Stimulated activated naive CD8-positive, alpha-beta T cell treated with anti-CD3 and anti-CD28 coated beads, Interleukin-15, amount 100 ng/mL, for 72 hours (primary cell): Measurements from ENCODE around the gene ERAP2.

Source experiments
- ATAC-seq: fragments of 150-1000 bp; cut with Tn5 transposase; 2 replicates; pipeline ENCODE4 v1.10.0; 2021; ENCODE audit warnings: mild to moderate bottlenecking, moderate library complexity
- DNase-seq, 2 donors: peaks; one replicate each; pipeline ENCODE4 v3.0.0; 2021 to 2022
- H3K27ac Mint-ChIP-seq, 2 donors: one replicate each; pipeline ENCODE4 v1.8.0; 2022; ENCODE audit warnings: mild to moderate bottlenecking in 2 of 2, mixed read lengths in 2 of 2, moderate library complexity in 2 of 2
- H3K27me3 Mint-ChIP-seq: one replicate; pipeline ENCODE4 v1.8.0; 2022; ENCODE audit warnings: mixed read lengths
- H3K4me1 Mint-ChIP-seq: one replicate; pipeline ENCODE4 v1.8.0; 2022; ENCODE audit warnings: mild to moderate bottlenecking, mixed read lengths
- H3K4me3 Mint-ChIP-seq, 2 donors: one replicate each; pipeline ENCODE4 v1.8.0; 2022; ENCODE audit warnings: mild to moderate bottlenecking in 2 of 2, mixed read lengths in 2 of 2, moderate library complexity in 1 of 2
- H3K9me3 Mint-ChIP-seq, 2 donors: one replicate each; pipeline ENCODE4 v1.8.0; 2022; ENCODE audit warnings: mixed read lengths in 2 of 2

The ERAP2 gene

DNA sequence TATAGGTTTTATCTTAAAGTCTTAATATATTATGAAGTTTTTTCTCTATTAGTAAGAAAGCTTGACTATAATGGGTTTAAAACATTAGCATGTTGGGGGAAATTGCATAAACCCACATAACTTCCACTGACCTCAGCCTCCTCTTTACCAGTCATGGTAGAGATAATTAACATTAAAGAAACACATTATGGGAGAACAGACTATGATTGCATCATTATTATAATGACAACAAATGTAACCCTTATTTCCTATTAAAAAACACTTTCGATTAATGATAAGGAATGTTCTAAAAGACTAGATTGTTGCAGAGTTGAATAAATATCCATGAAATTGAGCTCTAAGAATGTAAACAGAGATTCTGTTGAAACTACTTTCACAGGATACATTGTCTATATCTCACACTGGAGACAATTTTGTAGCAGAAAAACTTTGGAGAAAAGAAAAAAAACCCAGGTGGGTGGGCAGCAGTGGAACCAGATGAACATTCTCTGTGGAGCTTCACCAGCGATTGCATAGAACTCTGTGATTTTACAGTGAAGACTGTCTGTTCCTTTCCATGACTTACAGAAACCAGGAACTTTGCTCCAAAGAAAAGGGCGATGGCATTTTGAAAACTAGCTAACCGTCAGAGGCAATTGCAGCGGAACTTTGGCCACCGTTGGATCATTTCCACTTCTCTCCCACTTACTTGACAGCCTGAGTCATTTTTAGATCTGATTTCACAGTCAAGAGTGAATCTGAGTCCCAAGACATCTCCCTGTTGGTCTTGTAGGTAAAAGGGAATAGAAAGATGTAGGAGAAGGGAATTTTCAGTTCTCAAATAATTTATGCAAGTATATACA lies 21.0 kb upstream of the ERAP2 start:
- no peak overlapping the region for H3K4me3 Mint-ChIP-seq
- H3K4me1 Mint-ChIP-seq: no peaks in the 10 kb centered on the region
- DNase-seq (no peak), ATAC-seq (no peak)
- no peak overlapping the region for H3K27ac Mint-ChIP-seq
- H3K27me3 Mint-ChIP-seq: no peaks in the 10 kb centered on the region
- no peaks in the 10 kb centered on the region for H3K9me3 Mint-ChIP-seq

DNA sequence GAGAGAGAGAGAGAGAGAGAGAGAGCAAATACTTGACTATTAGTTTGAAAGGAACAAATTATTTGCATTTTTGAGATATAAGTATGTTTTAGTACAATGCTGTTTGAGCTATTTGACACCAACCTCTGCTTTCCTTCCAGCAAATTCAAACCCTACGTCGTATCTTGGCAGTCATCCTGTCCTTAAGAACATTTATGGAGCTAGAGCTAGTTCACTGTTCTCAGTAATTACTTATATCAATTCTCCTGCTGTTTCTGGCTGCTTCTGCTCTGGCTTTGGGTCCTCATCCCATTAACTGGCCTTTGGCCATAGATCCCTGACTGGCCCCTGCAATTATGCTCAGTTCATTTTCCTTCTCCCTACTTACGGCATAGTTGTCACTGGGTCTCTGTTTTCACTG lies 19.9 kb upstream of the ERAP2 start:
- Mint-ChIP-seq H3K4me1 (peaks cover 6% of the 10 kb centered on the region), H3K27me3 (no peaks in the 10 kb centered on the region), H3K9me3 (no peaks in the 10 kb centered on the region), H3K4me3 (no peak overlapping the region), H3K27ac (no peak overlapping the region)
- no peak for ATAC-seq
- DNase-seq: no peak

DNA sequence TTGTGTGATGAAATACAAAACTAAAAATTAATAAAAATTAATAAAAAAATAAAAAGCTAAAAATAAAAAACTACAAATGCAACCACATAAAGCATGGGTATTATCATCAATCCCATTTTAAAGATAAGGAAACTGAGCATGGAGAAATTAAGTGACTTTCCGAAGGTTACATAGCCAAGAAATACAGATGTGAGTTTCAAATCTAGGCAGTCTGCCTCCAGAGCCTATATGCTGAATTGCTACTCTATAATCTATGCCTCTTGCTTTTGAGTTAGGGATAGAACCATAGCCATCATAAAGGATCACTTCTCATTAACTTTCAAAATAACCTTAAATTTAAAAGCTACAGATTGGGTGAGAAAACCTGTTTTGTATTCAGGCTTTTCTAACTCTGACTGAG lies 18.8 kb upstream of the ERAP2 start:
- peaks cover 8% of the 10 kb centered on the region for H3K4me1 Mint-ChIP-seq
- no peak overlapping the region for H3K4me3 Mint-ChIP-seq
- no peak overlapping the region for H3K27ac Mint-ChIP-seq
- no peak for DNase-seq
- no peak for ATAC-seq
- H3K9me3 Mint-ChIP-seq: no peaks in the 10 kb centered on the region
- no peaks in the 10 kb centered on the region for H3K27me3 Mint-ChIP-seq

DNA sequence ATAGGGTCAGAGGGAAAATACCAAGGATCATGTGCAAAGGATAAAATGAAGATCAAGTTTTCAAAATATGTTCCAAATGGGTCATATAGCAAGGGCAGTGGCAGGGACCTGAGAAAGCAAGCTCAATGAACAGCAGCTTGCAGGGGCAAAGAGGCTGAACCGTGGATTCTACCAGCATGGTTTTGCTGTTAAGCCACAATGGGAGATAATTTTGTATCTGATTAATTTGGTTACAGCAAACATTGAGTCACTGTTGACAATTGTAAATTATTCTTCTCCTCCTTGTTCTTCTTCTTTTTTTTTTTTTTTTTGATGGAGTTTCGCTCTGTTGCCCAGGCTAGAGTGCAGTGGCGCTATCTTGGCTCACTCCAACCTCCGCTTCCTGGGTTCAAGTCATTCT lies 18.4 kb upstream of the ERAP2 start:
- Mint-ChIP-seq H3K4me3 (no peak overlapping the region), H3K27ac (no peak overlapping the region), H3K27me3 (no peaks in the 10 kb centered on the region), H3K4me1 (peaks cover 13% of the 10 kb centered on the region), H3K9me3 (no peaks in the 10 kb centered on the region)
- no peak for ATAC-seq
- DNase-seq: no peak

DNA sequence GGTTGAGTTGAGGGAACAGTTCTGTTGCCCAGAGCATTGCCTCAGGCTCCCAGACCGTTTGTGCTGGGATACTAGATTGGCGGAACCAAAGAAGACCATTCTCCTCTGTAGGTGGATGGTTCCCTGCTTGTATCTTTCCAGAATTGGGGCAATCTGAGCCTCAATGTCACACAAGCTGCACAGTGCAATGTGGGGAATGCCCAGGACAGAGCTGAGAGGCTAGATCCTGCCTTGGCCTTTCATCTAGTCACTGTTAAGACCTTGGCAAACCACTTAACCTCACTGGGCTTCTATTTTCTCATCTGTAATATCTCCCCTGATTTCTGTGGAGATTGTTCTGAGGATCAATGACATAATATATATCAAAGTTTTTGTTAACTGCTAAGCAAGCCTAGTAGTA lies 16.9 kb upstream of the ERAP2 start:
- H3K27me3 Mint-ChIP-seq: no peaks in the 10 kb centered on the region
- no peaks in the 10 kb centered on the region for H3K9me3 Mint-ChIP-seq
- ATAC-seq: no peak

DNA sequence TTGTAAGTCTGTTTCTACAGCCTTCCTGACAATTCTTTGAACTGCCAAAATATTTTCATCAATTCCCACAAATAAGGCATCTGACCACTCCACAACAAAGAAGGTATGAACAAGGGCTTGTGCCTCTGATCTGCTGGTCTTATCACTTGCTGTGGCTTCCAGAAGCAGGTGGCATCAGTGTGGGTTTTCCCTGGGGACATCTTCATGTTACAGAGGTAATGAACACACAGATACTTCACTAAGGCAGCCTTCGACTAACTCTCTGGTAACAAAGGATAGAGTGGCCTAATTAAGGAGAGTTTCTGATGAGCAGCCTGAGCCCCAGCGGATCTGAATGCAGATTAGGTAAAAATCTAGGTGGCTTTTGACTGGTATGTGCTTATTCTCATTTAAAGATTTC lies 15.2 kb upstream of the ERAP2 start:
- no peak for ATAC-seq
- Mint-ChIP-seq H3K9me3 (no peaks in the 10 kb centered on the region), H3K27me3 (peaks cover 7% of the 10 kb centered on the region), H3K4me3 (no peak overlapping the region), H3K4me1 (peaks cover 27% of the 10 kb centered on the region), H3K27ac (no peak overlapping the region)
- DNase-seq: no peak

More for the DNA sequence above, 16.9 kb upstream of the ERAP2 start:
- peaks cover 27% of the 10 kb centered on the region for H3K4me1 Mint-ChIP-seq
- no peak overlapping the region for H3K27ac Mint-ChIP-seq
- no peak overlapping the region for H3K4me3 Mint-ChIP-seq
- DNase-seq: no peak

DNA sequence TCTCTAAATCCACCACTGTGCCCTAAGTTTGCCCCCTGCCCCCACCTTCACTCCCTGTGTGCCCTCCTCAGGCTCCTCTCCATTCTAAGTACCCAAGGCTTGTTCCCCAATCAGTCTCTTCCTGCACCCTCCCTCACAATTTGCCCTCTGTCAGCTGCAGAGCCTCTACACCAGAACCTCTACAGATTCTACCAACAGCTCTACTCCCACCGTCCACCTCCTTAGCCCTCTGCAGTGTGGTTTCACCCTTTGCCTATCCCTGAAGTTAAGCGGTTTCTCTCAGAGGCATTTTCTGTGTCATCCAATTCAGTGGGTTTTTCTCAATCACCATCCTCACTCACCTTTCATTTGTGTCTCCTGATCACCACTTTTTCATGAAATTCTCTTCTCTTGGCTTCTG lies 13.2 kb upstream of the ERAP2 start:
- Mint-ChIP-seq H3K27ac (no peak overlapping the region), H3K9me3 (no peaks in the 10 kb centered on the region), H3K4me1 (peaks cover 27% of the 10 kb centered on the region), H3K4me3 (no peak overlapping the region), H3K27me3 (peaks cover 7% of the 10 kb centered on the region)
- DNase-seq: no peak
- no peak for ATAC-seq

DNA sequence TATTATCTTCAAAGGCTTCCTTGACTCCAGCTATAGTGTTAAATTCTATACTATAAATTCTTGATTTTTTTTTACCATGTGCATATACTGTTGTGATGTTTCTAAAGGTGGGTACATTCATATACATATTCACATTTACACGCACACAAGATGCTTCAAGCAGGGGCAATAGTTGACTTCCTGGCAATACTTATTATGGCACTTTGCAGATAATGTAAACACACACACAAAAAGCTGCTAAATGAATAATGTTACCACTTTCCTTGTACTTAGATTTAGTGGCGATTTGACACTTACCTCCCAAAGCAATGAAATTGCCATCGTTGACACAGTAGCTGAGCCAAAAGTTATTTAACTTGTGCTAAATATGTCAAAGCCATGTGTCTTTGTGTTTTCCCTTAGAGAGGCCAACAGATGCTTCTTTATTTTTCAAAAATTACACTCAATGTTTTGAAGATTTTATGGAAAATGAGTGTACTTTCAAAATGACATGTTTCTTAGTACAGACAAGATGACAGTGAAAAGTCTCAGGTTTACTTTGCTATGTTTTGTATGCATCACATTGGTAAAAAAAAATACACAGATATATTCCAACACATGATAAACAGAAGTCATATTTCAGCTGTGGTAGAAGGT lies 12.2 kb upstream of the ERAP2 start:
- no peak overlapping the region for H3K4me3 Mint-ChIP-seq
- DNase-seq (no peak), ATAC-seq (no peak)
- peaks cover 7% of the 10 kb centered on the region for H3K27me3 Mint-ChIP-seq
- H3K4me1 Mint-ChIP-seq: peaks cover 32% of the 10 kb centered on the region
- peak overlapping the region in 1 of 2 donors; percentile 70 for H3K27ac Mint-ChIP-seq
- no peaks in the 10 kb centered on the region for H3K9me3 Mint-ChIP-seq

DNA sequence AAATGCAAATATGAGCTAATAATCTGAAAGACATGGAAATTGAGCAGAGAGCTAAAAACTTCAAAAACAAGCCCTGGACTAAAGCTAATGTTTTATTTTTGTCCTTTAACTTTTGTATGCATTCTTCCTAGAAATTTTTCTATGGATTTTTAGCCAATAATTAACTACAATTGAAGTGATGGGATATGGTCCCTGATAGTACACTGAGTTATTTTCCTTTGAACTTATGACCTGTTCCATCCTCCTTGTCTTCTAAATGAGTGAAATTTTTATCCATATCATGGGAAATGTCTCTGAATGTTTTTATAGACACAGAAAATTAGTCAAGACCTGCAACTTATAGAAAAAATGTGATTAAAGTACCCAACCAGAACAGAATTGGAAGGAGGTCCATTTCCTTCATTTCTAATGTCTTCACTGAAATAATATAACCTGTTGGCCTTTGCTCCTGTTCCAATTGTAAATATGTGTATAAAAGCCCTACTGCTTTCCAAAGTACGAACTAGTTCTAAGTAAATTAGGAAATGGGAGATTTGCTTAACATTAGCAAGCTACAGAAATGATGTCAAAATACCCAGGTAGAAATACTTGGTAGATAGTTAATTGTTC lies 11.3 kb upstream of the ERAP2 start:
- no peak for DNase-seq
- no peak overlapping the region for H3K27ac Mint-ChIP-seq
- peaks cover 7% of the 10 kb centered on the region for H3K27me3 Mint-ChIP-seq
- no peak for ATAC-seq
- H3K9me3 Mint-ChIP-seq: no peaks in the 10 kb centered on the region
- no peak overlapping the region for H3K4me3 Mint-ChIP-seq
- H3K4me1 Mint-ChIP-seq: peaks cover 42% of the 10 kb centered on the region

DNA sequence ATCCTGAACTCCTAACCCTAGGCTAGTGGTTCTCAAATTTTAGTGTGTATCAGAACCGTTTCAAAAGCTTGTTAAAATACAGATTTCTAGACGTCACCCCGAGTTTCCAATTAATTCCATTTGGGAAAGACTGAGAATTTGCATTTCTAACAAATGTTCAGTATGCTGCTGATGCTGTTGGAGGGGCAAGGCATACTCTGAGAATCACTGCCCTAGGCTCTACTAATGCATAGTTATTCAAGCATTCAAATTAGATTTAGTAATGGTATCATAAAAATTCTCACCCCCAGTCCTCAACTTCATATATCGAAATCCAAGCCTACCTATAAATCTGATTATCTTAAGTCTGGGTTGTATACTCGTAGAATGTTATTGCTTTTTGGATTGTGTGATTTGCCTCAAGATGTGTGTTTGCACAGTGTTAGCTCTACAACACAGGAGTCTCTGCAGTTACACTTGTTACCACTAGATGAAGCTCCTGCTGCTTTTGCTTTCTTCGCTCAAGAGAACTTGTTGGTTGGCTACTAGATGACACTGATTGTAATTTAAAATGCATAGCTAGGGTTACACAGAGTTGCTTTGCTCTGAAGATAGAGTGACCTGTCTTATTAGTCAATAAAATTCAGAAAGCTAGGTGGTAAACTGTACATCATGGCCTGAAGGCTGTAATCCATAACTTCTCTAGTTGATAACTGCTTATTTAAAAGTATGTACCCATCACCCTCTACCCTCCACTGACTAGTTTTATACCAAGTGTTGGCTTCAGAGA lies 7.5 kb upstream of the ERAP2 start:
- Mint-ChIP-seq H3K27me3 (peaks cover 7% of the 10 kb centered on the region), H3K27ac (no peak overlapping the region), H3K4me1 (peaks cover 54% of the 10 kb centered on the region), H3K9me3 (no peaks in the 10 kb centered on the region), H3K4me3 (peak overlapping the region in 1 of 2 donors; percentile 66)
- ATAC-seq: peak; percentile 86
- DNase-seq: no peak

DNA sequence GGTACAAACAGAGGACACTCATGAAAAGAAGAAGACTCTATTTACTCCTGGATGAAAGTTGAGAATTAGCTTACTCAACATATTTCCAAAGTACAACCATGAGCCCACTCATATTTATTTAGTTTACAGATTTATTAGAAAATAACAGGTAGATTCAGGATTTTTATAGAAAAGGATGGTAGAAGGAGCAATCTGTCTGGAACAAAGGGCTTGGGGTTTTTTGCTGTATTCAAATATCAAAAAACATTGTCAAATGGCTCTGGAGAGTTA lies 7.0 kb upstream of the ERAP2 start:
- peaks cover 54% of the 10 kb centered on the region for H3K4me1 Mint-ChIP-seq
- peak overlapping the region in 1 of 2 donors; percentile 66 for H3K4me3 Mint-ChIP-seq
- peak overlapping the region in 1 of 2 donors; percentile 50 for H3K27ac Mint-ChIP-seq
- DNase-seq (no peak), ATAC-seq (no peak)
- H3K9me3 Mint-ChIP-seq: no peaks in the 10 kb centered on the region
- H3K27me3 Mint-ChIP-seq: peaks cover 7% of the 10 kb centered on the region

DNA sequence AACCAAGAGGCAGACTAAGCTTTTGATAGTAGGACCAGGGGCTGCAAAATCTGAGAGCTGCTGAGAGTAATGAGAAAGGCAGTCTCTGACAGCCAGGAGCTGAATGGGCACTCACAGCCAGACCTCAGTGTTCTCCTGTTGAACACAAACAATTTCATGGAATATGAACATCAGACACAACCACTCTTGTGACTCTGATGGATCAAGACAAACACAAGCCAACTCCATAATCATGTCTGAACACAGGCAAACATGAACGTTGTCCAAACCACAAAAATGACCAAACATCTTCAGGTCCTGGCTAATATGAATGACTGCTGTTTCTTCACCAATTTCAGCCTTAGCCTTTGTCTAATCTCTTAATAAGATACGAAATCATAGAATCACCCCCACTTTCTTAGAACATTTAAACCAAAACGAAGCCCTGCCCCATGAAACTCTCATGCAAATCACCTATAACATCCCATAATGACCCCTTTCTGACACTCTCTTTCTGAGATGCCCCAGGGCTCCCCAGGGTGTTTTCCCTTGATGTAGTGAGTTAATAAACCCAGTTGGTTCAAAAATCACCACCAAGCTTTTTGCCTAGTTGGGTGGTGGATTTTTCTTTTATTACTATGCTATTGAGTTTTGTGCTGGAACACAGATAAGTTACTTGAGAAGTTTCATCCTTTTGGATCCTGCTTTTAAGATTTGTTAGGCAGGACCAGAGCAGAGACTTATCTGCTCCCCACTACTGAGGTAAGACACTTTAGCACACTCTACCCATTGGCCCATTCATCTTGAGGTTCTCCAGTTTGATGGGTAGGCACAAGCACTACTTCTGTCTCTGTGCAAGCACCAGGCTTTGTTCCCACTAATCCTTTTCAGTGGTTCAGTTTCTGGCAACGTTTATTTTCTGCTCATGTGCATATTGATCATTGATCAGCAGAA lies 5.9 kb upstream of the ERAP2 start:
- H3K9me3 Mint-ChIP-seq: no peaks in the 10 kb centered on the region
- H3K4me3 Mint-ChIP-seq: peak overlapping the region; percentile 57 to 66
- ATAC-seq (peak; percentile 90), DNase-seq (peak in 1 of 2 donors; percentile 69)
- peaks cover 7% of the 10 kb centered on the region for H3K27me3 Mint-ChIP-seq
- peaks cover 64% of the 10 kb centered on the region for H3K4me1 Mint-ChIP-seq
- H3K27ac Mint-ChIP-seq: peak overlapping the region in 1 of 2 donors; percentile 88

DNA sequence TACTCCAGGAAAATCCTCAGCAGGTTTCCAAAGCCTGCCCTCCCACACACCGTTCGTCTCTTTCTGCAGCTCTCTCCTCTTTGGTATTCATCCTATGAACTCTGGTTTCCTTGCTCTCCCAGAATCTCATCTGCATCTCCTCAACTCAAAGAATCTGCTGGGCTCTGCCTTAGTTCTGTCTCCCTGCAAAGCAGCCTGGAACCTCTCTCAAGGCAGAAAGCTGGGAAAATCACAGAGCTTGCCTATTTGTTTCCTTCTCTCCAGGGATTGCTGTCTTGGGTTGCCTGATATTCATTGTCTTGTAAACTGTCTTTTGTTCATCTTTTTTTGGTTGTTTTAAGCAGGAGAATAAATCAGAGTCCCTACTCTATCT lies 5.3 kb upstream of the ERAP2 start:
- Mint-ChIP-seq H3K4me3 (peak overlapping the region; percentile 57 to 66), H3K9me3 (no peaks in the 10 kb centered on the region), H3K27me3 (peaks cover under 1% of the 10 kb centered on the region), H3K27ac (peak overlapping the region in 1 of 2 donors; percentile 88), H3K4me1 (peaks cover 71% of the 10 kb centered on the region)
- ATAC-seq (no peak), DNase-seq (no peak)

DNA sequence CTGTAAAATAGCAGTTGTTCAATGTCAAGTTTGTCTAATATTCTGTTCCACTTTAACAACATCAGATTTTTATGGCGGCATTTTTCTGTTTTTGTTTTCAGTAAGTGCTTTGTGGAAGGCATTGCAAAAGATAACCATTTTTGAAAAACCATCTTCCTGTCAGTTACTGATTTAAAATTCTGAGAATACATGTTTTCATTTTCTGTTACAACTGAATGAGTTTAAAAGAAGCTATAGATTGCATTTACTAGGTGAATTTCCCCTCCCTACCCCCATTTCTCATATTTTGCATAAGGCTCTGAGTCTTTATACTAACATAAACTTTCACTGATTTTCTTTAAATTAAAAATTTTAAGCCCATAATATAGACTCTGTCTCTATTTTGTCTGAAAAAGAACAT lies 4.6 kb upstream of the ERAP2 start:
- DNase-seq (no peak), ATAC-seq (no peak)
- Mint-ChIP-seq H3K4me3 (peak overlapping the region; percentile 57 to 66), H3K4me1 (peaks cover 72% of the 10 kb centered on the region), H3K27me3 (no peaks in the 10 kb centered on the region), H3K27ac (peak overlapping the region in 1 of 2 donors; percentile 88), H3K9me3 (no peaks in the 10 kb centered on the region)

DNA sequence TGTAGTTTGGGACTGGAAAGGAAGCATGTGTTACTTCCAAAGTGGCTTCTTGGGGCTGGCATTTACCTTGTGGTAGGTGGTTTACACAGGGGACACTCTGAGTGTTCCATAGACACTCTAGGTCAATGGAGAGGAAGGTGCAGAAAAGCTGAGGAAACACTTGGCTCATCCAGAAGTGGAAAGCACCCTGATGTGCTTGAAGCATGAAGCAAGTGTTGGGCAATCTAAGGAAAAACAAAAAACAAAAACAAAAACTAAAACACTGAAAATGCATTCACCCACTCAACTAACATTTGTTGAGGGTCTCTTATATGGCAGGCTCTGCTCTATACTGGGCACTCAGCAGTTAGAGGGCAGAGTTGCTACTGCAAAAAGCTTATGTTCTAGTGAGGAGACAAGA lies 2.9 kb upstream of the ERAP2 start:
- Mint-ChIP-seq H3K27me3 (no peaks in the 10 kb centered on the region), H3K4me1 (peaks cover 72% of the 10 kb centered on the region), H3K4me3 (peak overlapping the region in 1 of 2 donors; percentile 28), H3K27ac (peak overlapping the region; percentile 38 to 81), H3K9me3 (no peaks in the 10 kb centered on the region)
- ATAC-seq (no peak), DNase-seq (no peak)
